ENCODE data around the gene NCKAP5.

Gene NCKAP5

GRCh38 chr2:133405252-133405651, 163.0 kb downstream of the NCKAP5 start:
- Histone ChIP-seq H3K27me3 (replicated peaks; ENCODE audit: control insufficient read depth, insufficient read depth, low read length) (no peaks in the 10 kb centered on the region), H3K36me3 (ENCODE audit: control insufficient read depth, insufficient read depth, low read length) (no peaks in the 10 kb centered on the region), H3K4me3 (replicated peaks; ENCODE audit: low read depth, low read length) (no peak overlapping the region)
- no peak for DNase-seq (ENCODE audit: extremely low read depth, insufficient read length)
- no peak for TF ChIP-seq CTCF (IDR thresholded peaks at IDR 0.05; ENCODE audit: insufficient read depth, low read length, poor library complexity, severe bottlenecking)

GRCh38 chr2:133400411-133400810, 167.9 kb downstream of the NCKAP5 start:
- TF ChIP-seq CTCF (IDR thresholded peaks at IDR 0.05; ENCODE audit: insufficient read depth, low read length, poor library complexity, severe bottlenecking), result no peak
- Histone ChIP-seq H3K4me3 (replicated peaks; ENCODE audit: low read depth, low read length) (no peak overlapping the region), H3K36me3 (ENCODE audit: control insufficient read depth, insufficient read depth, low read length) (no peaks in the 10 kb centered on the region), H3K27me3 (replicated peaks; ENCODE audit: control insufficient read depth, insufficient read depth, low read length) (no peaks in the 10 kb centered on the region)
- DNase-seq (ENCODE audit: extremely low read depth, insufficient read length), result no peak

- Histone ChIP-seq H3K36me3 (ENCODE audit: control insufficient read depth, insufficient read depth, low read length) (no peaks in the 10 kb centered on the region), H3K27me3 (replicated peaks; ENCODE audit: control insufficient read depth, insufficient read depth, low read length) (no peaks in the 10 kb centered on the region), H3K4me3 (replicated peaks; ENCODE audit: low read depth, low read length) (no peak overlapping the region)
- TF ChIP-seq CTCF (IDR thresholded peaks at IDR 0.05; ENCODE audit: insufficient read depth, low read length, poor library complexity, severe bottlenecking), result no peak
- DNase-seq (ENCODE audit: extremely low read depth, insufficient read length), result no peak
These were observed 174.4 kb downstream of the NCKAP5 start for GRCh38 chr2:133393895-133394294.

- H3K36me3 ChIP-seq (ENCODE audit: control insufficient read depth, insufficient read depth, low read length), result no peaks in the 10 kb centered on the region
- DNase-seq (ENCODE audit: extremely low read depth, insufficient read length), result no peak
- H3K4me3 ChIP-seq (replicated peaks; ENCODE audit: low read depth, low read length), result no peak overlapping the region
- TF ChIP-seq CTCF (IDR thresholded peaks at IDR 0.05; ENCODE audit: insufficient read depth, low read length, poor library complexity, severe bottlenecking), result no peak
- H3K27me3 ChIP-seq (replicated peaks; ENCODE audit: control insufficient read depth, insufficient read depth, low read length), result no peaks in the 10 kb centered on the region
These were observed 178.1 kb downstream of the NCKAP5 start for GRCh38 chr2:133390156-133390555.

GRCh38 chr2:133389569-133389968, 178.7 kb downstream of the NCKAP5 start:
- H3K36me3 ChIP-seq (ENCODE audit: control insufficient read depth, insufficient read depth, low read length), result no peaks in the 10 kb centered on the region
- no peak overlapping the region for H3K4me3 ChIP-seq (replicated peaks; ENCODE audit: low read depth, low read length)
- no peaks in the 10 kb centered on the region for H3K27me3 ChIP-seq (replicated peaks; ENCODE audit: control insufficient read depth, insufficient read depth, low read length)
- no peak for TF ChIP-seq CTCF (IDR thresholded peaks at IDR 0.05; ENCODE audit: insufficient read depth, low read length, poor library complexity, severe bottlenecking)
- DNase-seq (ENCODE audit: extremely low read depth, insufficient read length), result no peak

GRCh38 chr2:133382566-133382965, 185.7 kb downstream of the NCKAP5 start:
- no peaks in the 10 kb centered on the region for H3K27me3 ChIP-seq (replicated peaks; ENCODE audit: control insufficient read depth, insufficient read depth, low read length)
- TF ChIP-seq CTCF (IDR thresholded peaks at IDR 0.05; ENCODE audit: insufficient read depth, low read length, poor library complexity, severe bottlenecking), result no peak
- H3K4me3 ChIP-seq (replicated peaks; ENCODE audit: low read depth, low read length), result no peak overlapping the region
- H3K36me3 ChIP-seq (ENCODE audit: control insufficient read depth, insufficient read depth, low read length), result no peaks in the 10 kb centered on the region
- DNase-seq (ENCODE audit: extremely low read depth, insufficient read length), result no peak

Measured in GM06990 (cell line).